SU-DHL-6 (cell line): ENCODE data around the gene SERPIND1.

ENCODE experiments used
- H2AFZ ChIP-seq: fragments of 200-600 bp; sonication (generic); 2 replicates; pipeline ENCODE4 v1.6.1; 2014; ENCODE audit warnings: low read depth, mild to moderate bottlenecking, moderate library complexity, mixed read lengths, antibody characterized with exemption, low read length; ENCODE audit not compliant: severe bottlenecking
- H3F3A ChIP-seq: fragments of 200-600 bp; shearing (Covaris generic); 2 replicates; pipeline ENCODE4 v1.6.0; 2016; ENCODE audit warnings: antibody characterized with exemption, mild to moderate bottlenecking; ENCODE audit not compliant: insufficient read depth
- H3K27ac ChIP-seq: fragments of 200-600 bp; sonication (generic); 2 replicates; pipeline ENCODE4 v1.5.1; 2016; ENCODE audit warnings: low read depth, mild to moderate bottlenecking, low read length, moderate library complexity, mixed read lengths
- H3K27me3 ChIP-seq: fragments of 200-600 bp; sonication (generic), shearing (Covaris generic); 2 replicates; pipeline ENCODE4 v1.6.0; 2014; ENCODE audit warnings: mild to moderate bottlenecking, low read length
- H3K36me3 ChIP-seq: fragments of 200-600 bp; sonication (generic); 2 replicates; pipeline ENCODE4 v1.6.1; 2014; ENCODE audit warnings: mild to moderate bottlenecking, low read length, mixed read lengths
- H3K4me2 ChIP-seq: fragments of 300-600, 200-600 bp; shearing (Covaris generic), sonication (generic); 2 replicates; pipeline ENCODE4 v1.6.0; 2014; ENCODE audit warnings: low read length, low read depth, mild to moderate bottlenecking; ENCODE audit not compliant: poor library complexity, severe bottlenecking
- H3K4me3 ChIP-seq: fragments of 200-600 bp; sonication (generic); 2 replicates; pipeline ENCODE4 v1.5.1; 2014; ENCODE audit warnings: antibody characterized with exemption, low read length, mild to moderate bottlenecking, mixed read lengths; ENCODE audit not compliant: insufficient read depth, poor library complexity, severe bottlenecking
- H3K79me2 ChIP-seq: fragments of 200-600 bp; sonication (generic); 2 replicates; pipeline ENCODE4 v1.6.1; 2014; ENCODE audit warnings: mild to moderate bottlenecking, low read length, moderate library complexity; ENCODE audit not compliant: insufficient read depth
- H3K9ac ChIP-seq: fragments of 200-600 bp; sonication (generic); 2 replicates; pipeline ENCODE4 v1.7.0; 2014; ENCODE audit warnings: mild to moderate bottlenecking, low read length
- H3K9me2 ChIP-seq: fragments of 200-600 bp; sonication (generic); replicated peaks from 2 replicates; pipeline ENCODE4 v1.6.1; 2014; ENCODE audit warnings: low read length; ENCODE audit not compliant: insufficient read depth
- H3K9me3 ChIP-seq: fragments of 200-600 bp; sonication (generic); 2 replicates; pipeline ENCODE4 v1.6.1; 2014; ENCODE audit warnings: low read length, mixed read lengths; ENCODE audit not compliant: insufficient read depth
- H4K20me1 ChIP-seq: fragments of 200-600 bp; sonication (generic); 2 replicates; pipeline ENCODE4 v1.6.1; 2014; ENCODE audit warnings: low read depth, mild to moderate bottlenecking, antibody characterized with exemption, low read length, moderate library complexity, mixed read lengths
- CTCF ChIP-seq: fragments of 200-600 bp; sonication (generic); IDR thresholded peaks from one replicate; pipeline ENCODE4 v1.5.1; 2017; ENCODE audit warnings: antibody characterized with exemption, mild to moderate bottlenecking, low read length, moderate library complexity; ENCODE audit not compliant: insufficient read depth, poor library complexity, severe bottlenecking
- EZH2phosphoT487 ChIP-seq: fragments of 200-600 bp; sonication (generic), shearing (Covaris generic); conservative IDR thresholded peaks from 2 replicates; pipeline ENCODE4 v1.6.1; 2018; ENCODE audit warnings: mild to moderate bottlenecking, antibody characterized with exemption, low read length, moderate library complexity, mixed read lengths

The SERPIND1 gene

GRCh38 chr22:20773793-20774212 lies at the start of gene SERPIND1:
Gene SERPIND1, plus strand, starts transcription at chr22:20774113. Its CDS starts 5,200 bp downstream, at chr22:20779313.
- Histone ChIP-seq H3K27me3 (no peaks in the 10 kb centered on the region), H3K4me3 (no peak within 1 kb of the TSS), H3K9ac (no peak within 1 kb of the TSS), H3K27ac (no peak within 1 kb of the TSS), H3K36me3 (no peaks in the 10 kb centered on the region), H3K4me2 (no peak within 1 kb of the TSS), H3K9me3 (no peaks in the 10 kb centered on the region), H3F3A (no peaks in the 10 kb centered on the region), H3K79me2 (no peaks in the 10 kb centered on the region), H3K9me2 (no peaks in the 10 kb centered on the region), H2AFZ (no peak within 1 kb of the TSS), H4K20me1 (no peaks in the 10 kb centered on the region)
- TF ChIP-seq EZH2phosphoT487, result no peak
- no peak for TF ChIP-seq CTCF

GRCh38 chr22:20724676-20725454 lies 49.0 kb upstream of the SERPIND1 start:
- Histone ChIP-seq H3F3A (no peaks in the 10 kb centered on the region), H3K9ac (no peak overlapping the region), H3K36me3 (no peaks in the 10 kb centered on the region), H2AFZ (no peak overlapping the region), H3K27ac (no peak overlapping the region), H3K9me3 (no peaks in the 10 kb centered on the region), H3K79me2 (no peaks in the 10 kb centered on the region), H3K4me2 (no peak overlapping the region), H3K4me3 (no peak overlapping the region), H4K20me1 (no peaks in the 10 kb centered on the region), H3K9me2 (no peaks in the 10 kb centered on the region), H3K27me3 (no peaks in the 10 kb centered on the region)
- TF ChIP-seq CTCF, result no peak
- no peak for TF ChIP-seq EZH2phosphoT487

GRCh38 chr22:20725987-20726558 lies 47.8 kb upstream of the SERPIND1 start:
- Histone ChIP-seq H3F3A (no peaks in the 10 kb centered on the region), H3K4me3 (no peak overlapping the region), H3K9me3 (no peaks in the 10 kb centered on the region), H3K9ac (no peak overlapping the region), H3K27me3 (no peaks in the 10 kb centered on the region), H3K27ac (no peak overlapping the region), H2AFZ (no peak overlapping the region), H3K36me3 (no peaks in the 10 kb centered on the region), H3K79me2 (no peaks in the 10 kb centered on the region), H3K4me2 (no peak overlapping the region), H3K9me2 (no peaks in the 10 kb centered on the region), H4K20me1 (no peaks in the 10 kb centered on the region)
- no peak for TF ChIP-seq CTCF
- no peak for TF ChIP-seq EZH2phosphoT487
